HepG2 (cell line): Measurements from ENCODE around the gene SAC3D1. TPM values are rescaled to one million over a fixed set of nuclear protein-coding genes. Genes with fewer than 3 reads are reported as not detected.

Experiments used
- ERF ChIP-seq: IDR thresholded peaks from 2 replicates; pipeline ENCODE4 v1.6.1; 2018; ENCODE audit warnings: missing biosample characterization, missing genetic modification reagents
- GZF1 ChIP-seq: sonication (generic); formaldehyde crosslinking; IDR thresholded peaks from 2 replicates; pipeline ENCODE4 v1.5.1; 2020; ENCODE audit warnings: mild to moderate bottlenecking, missing genetic modification reagents
- HOXA3 ChIP-seq: sonication (generic); formaldehyde crosslinking; IDR thresholded peaks from 2 replicates; pipeline ENCODE4 v1.5.0; 2020; ENCODE audit warnings: missing genetic modification reagents
- MAZ ChIP-seq, 2 experiments: sonication (generic) in 1 of 2; formaldehyde crosslinking in 1 of 2; IDR thresholded peaks; 2 replicates each; pipeline versions ENCODE4 v1.5.0 to v1.6.1; 2012 to 2020; ENCODE audit warnings: low read depth in 2 of 2, mild to moderate bottlenecking in 2 of 2, borderline replicate concordance in 1 of 2, improper control_type of control experiment in 1 of 2, low read length in 1 of 2, missing genetic modification reagents in 1 of 2, moderate library complexity in 1 of 2
- MYC ChIP-seq: sonication (generic); formaldehyde crosslinking; IDR thresholded peaks from 2 replicates; pipeline ENCODE4 v1.9.0; 2021; ENCODE audit warnings: missing genetic modification reagents, borderline replicate concordance
- PAWR ChIP-seq: sonication (generic); formaldehyde crosslinking; IDR thresholded peaks from 2 replicates; pipeline ENCODE4 v1.4.0; 2020; ENCODE audit warnings: missing genetic modification reagents, mild to moderate bottlenecking, borderline replicate concordance
- RARA ChIP-seq: IDR thresholded peaks from 2 replicates; pipeline ENCODE4 v1.6.1; 2016; ENCODE audit warnings: missing genetic modification reagents, missing compliant biosample characterization
- REPIN1 ChIP-seq: sonication (generic); formaldehyde crosslinking; IDR thresholded peaks from 2 replicates; pipeline ENCODE4 v1.8.0; 2022; ENCODE audit warnings: missing genetic modification reagents, low read depth, mild to moderate bottlenecking, borderline replicate concordance
- RXRA ChIP-seq: sonication (generic); formaldehyde crosslinking; IDR thresholded peaks from 2 replicates; pipeline ENCODE4 v1.5.1; 2020; ENCODE audit warnings: missing genetic modification reagents
- SIX1 ChIP-seq: sonication (generic); formaldehyde crosslinking; IDR thresholded peaks from 2 replicates; pipeline ENCODE4 v1.4.0; 2020; ENCODE audit warnings: missing genetic modification reagents, borderline replicate concordance
- TBX3 ChIP-seq: fragments of 450-650 bp; IDR thresholded peaks from 2 replicates; pipeline ENCODE4 v1.6.1; 2017; ENCODE audit warnings: antibody characterized with exemption, mild to moderate bottlenecking, inconsistent platforms, borderline replicate concordance
- ZFX ChIP-seq: sonication (generic); formaldehyde crosslinking; IDR thresholded peaks from 2 replicates; pipeline ENCODE4 v1.4.0; 2020; ENCODE audit warnings: mild to moderate bottlenecking, low read depth, missing genetic modification reagents, moderate library complexity
- ZNF614 ChIP-seq: IDR thresholded peaks from 2 replicates; pipeline ENCODE4 v1.6.1; 2018; ENCODE audit warnings: missing biosample characterization, missing genetic modification reagents, inconsistent platforms, borderline replicate concordance
- polyA plus RNA-seq, 8 experiments: library from polyadenylated mRNA; depleted of rRNA in 3 of 8; stranded (reverse) in 7 of 8; unstranded in 1 of 8; fragments of >200 nt; fragmentation: Illumina TruSeq in 4 of 8; extraction: Trizol in 4 of 8; gene quantifications; 2 replicates each; pipeline versions ENCODE4 v1.2.1 to v1.2.3, GENCODE V29; 2011 to 2016; ENCODE audit warnings: low read depth in 4 of 8, missing spikeins in 1 of 8, mixed read lengths in 1 of 8; ENCODE audit not compliant: insufficient read depth in 1 of 8
- total RNA-seq, 5 experiments: library from RNA; depleted of rRNA; stranded (reverse); fragments of >200 nt; fragmentation: Illumina TruSeq; extraction: Trizol; gene quantifications; 2 replicates each; pipeline ENCODE4 v1.2.3, GENCODE V29; 2016; ENCODE audit warnings: low read depth in 1 of 5
- TF ChIP-seq, protein P1 (sequence below): sonication (generic); formaldehyde crosslinking; IDR thresholded peaks from 2 replicates; pipeline ENCODE4 v1.4.0; 2020; ENCODE audit warnings: mild to moderate bottlenecking, missing genetic modification reagents
- TF ChIP-seq, protein P2 (sequence below): sonication (generic); formaldehyde crosslinking; conservative IDR thresholded peaks from 2 replicates; pipeline ENCODE4 v1.4.0; 2020; ENCODE audit warnings: missing genetic modification reagents
- TF ChIP-seq, protein P3 (sequence below): sonication (generic); formaldehyde crosslinking; IDR thresholded peaks from 2 replicates; pipeline ENCODE4 v1.9.0; 2021; ENCODE audit warnings: missing genetic modification reagents, mild to moderate bottlenecking, borderline replicate concordance
- TF ChIP-seq, protein P4 (sequence below): sonication (generic); formaldehyde crosslinking; IDR thresholded peaks from 2 replicates; pipeline ENCODE4 v1.4.0; 2020; ENCODE audit warnings: low read depth, mild to moderate bottlenecking, missing genetic modification reagents
- TF ChIP-seq, protein P5 (sequence below): sonication (generic); formaldehyde crosslinking; IDR thresholded peaks from 2 replicates; pipeline ENCODE4 v1.5.1; 2020; ENCODE audit warnings: mild to moderate bottlenecking, missing genetic modification reagents, moderate library complexity

Gene SAC3D1
- total and polyA plus RNA-seq, 2 of the 13 experiments (the other 11 are each of a cell fraction or from before 2014, with no cell fraction given): 7.4 to 36.3 TPM

DNA sequence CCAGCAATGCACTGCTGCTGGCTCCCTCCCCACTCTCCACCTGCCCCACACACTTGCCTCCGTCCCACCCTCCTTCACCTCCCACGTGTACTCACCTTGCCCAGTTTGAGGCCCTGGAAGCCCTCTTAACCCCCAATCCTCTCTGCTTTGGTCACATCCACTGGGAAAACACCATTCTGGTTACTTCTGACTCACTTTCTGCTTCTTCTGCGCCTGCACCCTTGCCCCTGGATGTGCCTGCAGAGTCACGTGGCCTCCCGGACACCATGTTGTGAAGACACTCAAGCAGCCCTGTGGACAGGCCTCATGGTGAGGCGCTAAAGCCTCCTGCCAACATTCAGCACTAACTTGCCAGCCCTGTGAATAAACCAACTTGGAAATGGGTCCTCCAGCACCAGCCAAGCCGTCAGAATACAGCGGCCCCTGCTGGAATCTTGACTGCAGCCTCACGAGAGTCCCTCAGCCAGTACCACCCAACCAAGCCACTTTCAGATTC is 20.0 kb downstream of the SAC3D1 start (continued):
- TF ChIP-seq, protein P1, sequence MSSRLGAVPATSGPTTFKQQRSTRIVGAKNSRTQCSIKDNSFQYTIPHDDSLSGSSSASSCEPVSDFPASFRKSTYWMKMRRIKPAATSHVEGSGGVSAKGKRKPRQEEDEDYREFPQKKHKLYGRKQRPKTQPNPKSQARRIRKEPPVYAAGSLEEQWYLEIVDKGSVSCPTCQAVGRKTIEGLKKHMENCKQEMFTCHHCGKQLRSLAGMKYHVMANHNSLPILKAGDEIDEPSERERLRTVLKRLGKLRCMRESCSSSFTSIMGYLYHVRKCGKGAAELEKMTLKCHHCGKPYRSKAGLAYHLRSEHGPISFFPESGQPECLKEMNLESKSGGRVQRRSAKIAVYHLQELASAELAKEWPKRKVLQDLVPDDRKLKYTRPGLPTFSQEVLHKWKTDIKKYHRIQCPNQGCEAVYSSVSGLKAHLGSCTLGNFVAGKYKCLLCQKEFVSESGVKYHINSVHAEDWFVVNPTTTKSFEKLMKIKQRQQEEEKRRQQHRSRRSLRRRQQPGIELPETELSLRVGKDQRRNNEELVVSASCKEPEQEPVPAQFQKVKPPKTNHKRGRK (CRISPR knock-in tag): no peak
- TF ChIP-seq, protein P2, sequence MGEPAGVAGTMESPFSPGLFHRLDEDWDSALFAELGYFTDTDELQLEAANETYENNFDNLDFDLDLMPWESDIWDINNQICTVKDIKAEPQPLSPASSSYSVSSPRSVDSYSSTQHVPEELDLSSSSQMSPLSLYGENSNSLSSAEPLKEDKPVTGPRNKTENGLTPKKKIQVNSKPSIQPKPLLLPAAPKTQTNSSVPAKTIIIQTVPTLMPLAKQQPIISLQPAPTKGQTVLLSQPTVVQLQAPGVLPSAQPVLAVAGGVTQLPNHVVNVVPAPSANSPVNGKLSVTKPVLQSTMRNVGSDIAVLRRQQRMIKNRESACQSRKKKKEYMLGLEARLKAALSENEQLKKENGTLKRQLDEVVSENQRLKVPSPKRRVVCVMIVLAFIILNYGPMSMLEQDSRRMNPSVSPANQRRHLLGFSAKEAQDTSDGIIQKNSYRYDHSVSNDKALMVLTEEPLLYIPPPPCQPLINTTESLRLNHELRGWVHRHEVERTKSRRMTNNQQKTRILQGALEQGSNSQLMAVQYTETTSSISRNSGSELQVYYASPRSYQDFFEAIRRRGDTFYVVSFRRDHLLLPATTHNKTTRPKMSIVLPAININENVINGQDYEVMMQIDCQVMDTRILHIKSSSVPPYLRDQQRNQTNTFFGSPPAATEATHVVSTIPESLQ (CRISPR knock-in tag): no peak
- TF ChIP-seq ZFX (no peak), SIX1 (CRISPR knock-in tag) (no peak), MAZ (IDR thresholded peaks at IDR 0.05; ENCODE audit: borderline replicate concordance, low read depth, low read length) (no peak), MAZ (CRISPR knock-in tag; IDR thresholded peaks at IDR 0.05; ENCODE audit: low read depth) (no peak), RXRA (CRISPR knock-in tag) (no peak), GZF1 (CRISPR knock-in tag) (no peak), HOXA3 (CRISPR knock-in tag) (peak; percentile 37; the same call in 1 of the 2 replicates), PAWR (CRISPR knock-in tag) (no peak), ERF (CRISPR knock-in tag) (no peak), RARA (CRISPR knock-in tag) (no peak), TBX3 (no peak), REPIN1 (CRISPR knock-in tag) (no peak), MYC (peak; percentile 17; the same call in 1 of the 2 replicates), ZNF614 (CRISPR knock-in tag) (no peak)
- TF ChIP-seq, protein P3, sequence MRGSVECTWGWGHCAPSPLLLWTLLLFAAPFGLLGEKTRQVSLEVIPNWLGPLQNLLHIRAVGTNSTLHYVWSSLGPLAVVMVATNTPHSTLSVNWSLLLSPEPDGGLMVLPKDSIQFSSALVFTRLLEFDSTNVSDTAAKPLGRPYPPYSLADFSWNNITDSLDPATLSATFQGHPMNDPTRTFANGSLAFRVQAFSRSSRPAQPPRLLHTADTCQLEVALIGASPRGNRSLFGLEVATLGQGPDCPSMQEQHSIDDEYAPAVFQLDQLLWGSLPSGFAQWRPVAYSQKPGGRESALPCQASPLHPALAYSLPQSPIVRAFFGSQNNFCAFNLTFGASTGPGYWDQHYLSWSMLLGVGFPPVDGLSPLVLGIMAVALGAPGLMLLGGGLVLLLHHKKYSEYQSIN: no peak
- TF ChIP-seq, protein P4, sequence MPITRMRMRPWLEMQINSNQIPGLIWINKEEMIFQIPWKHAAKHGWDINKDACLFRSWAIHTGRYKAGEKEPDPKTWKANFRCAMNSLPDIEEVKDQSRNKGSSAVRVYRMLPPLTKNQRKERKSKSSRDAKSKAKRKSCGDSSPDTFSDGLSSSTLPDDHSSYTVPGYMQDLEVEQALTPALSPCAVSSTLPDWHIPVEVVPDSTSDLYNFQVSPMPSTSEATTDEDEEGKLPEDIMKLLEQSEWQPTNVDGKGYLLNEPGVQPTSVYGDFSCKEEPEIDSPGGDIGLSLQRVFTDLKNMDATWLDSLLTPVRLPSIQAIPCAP (CRISPR knock-in tag): no peak
- TF ChIP-seq, protein P5, sequence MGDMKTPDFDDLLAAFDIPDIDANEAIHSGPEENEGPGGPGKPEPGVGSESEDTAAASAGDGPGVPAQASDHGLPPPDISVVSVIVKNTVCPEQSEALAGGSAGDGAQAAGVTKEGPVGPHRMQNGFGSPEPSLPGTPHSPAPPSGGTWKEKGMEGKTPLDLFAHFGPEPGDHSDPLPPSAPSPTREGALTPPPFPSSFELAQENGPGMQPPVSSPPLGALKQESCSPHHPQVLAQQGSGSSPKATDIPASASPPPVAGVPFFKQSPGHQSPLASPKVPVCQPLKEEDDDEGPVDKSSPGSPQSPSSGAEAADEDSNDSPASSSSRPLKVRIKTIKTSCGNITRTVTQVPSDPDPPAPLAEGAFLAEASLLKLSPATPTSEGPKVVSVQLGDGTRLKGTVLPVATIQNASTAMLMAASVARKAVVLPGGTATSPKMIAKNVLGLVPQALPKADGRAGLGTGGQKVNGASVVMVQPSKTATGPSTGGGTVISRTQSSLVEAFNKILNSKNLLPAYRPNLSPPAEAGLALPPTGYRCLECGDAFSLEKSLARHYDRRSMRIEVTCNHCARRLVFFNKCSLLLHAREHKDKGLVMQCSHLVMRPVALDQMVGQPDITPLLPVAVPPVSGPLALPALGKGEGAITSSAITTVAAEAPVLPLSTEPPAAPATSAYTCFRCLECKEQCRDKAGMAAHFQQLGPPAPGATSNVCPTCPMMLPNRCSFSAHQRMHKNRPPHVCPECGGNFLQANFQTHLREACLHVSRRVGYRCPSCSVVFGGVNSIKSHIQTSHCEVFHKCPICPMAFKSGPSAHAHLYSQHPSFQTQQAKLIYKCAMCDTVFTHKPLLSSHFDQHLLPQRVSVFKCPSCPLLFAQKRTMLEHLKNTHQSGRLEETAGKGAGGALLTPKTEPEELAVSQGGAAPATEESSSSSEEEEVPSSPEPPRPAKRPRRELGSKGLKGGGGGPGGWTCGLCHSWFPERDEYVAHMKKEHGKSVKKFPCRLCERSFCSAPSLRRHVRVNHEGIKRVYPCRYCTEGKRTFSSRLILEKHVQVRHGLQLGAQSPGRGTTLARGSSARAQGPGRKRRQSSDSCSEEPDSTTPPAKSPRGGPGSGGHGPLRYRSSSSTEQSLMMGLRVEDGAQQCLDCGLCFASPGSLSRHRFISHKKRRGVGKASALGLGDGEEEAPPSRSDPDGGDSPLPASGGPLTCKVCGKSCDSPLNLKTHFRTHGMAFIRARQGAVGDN (CRISPR knock-in tag): peak; percentile 36; the same call in 1 of the 2 replicates
